ENCODE data around the gene PRAF2. TPM values are rescaled to one million over a fixed set of nuclear protein-coding genes. Genes with fewer than 3 reads are reported as not detected.

PRAF2 gene
- total and polyA plus RNA-seq, 7 donors, result 4.3 to 12.5 (median 9.1) TPM

- H3K4me3 ChIP-seq, result peak within 1 kb of the TSS; percentile 85
- peaks cover 2% of the 10 kb centered on the region for H3K4me1 ChIP-seq
- peak; percentile 48 for TF ChIP-seq CTCF (IDR thresholded peaks at IDR 0.05)
- DNase-seq, result peak; percentile 97 to 99
- H3K27me3 ChIP-seq (ENCODE audit: insufficient read depth in 3 of 3, low read length in 2 of 3), result no peaks in the 10 kb centered on the region
- H3K9me3 ChIP-seq, result no peaks in the 10 kb centered on the region
- peak within 1 kb of the TSS; percentile 96 for H3K27ac ChIP-seq
- peak; percentile 86 to 89 (median 88) for ATAC-seq
- peaks cover 3 to 12% of the 10 kb centered on the region in 2 donors for H3K36me3 ChIP-seq (ENCODE audit: insufficient read depth in 1 of 2, low read depth in 1 of 2)
- intact Hi-C loops (cut with DNase I), result loop anchor here in 1 of 2 donors (5.0 to 10.0 kb wide), 2 partner anchors 41 to 69 kb away; partner anchors contain the start of genes GRIPAP1 and KCND1
- 0 to 35% (median 1%) methylated on average over 39 to 64 of the region's 67 CpGs for WGBS, 3 donors
Measured at GRCh38 chrX:49043220-49043986, 30.4 kb downstream of the PRAF2 start, which contains the start of gene TFE3. TSS of gene TFE3 (minus strand) at chrX:49043357. CDS start at chrX:49043226, 131 bp downstream.

DNA sequence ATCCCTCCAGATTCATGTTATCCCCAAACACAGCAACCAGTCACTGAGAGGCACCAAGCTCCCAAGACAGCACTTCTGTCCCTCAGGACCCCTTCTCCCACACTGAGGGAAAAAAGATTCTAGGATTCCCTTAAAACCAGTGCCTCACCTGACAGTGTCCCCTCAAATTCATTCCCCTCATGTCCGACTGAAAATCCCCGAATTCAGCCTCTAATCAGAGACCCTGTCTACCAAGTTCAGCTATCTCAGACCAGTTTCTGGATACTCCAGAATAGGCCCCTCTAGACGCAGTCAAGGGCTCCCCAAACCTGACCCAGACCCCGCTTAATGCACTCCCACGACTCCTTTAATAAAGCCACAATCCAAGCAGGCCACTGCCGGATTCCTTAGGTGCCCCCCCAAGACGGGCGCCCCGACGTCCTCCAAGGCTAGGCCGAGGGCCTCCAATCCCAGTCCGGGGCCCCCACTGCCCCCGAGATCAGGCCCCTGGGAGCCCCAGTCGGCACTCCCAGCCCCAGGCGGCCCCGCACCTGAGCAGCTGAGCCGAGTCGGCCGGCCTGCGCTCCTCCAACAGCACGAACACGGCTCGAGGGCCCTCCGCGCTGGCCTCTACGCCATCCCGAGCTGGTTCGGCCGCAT is 31.1 kb downstream of the PRAF2 start:
- Histone ChIP-seq H3K27ac (peak overlapping the region; percentile 96), H3K36me3 (ENCODE audit: insufficient read depth in 1 of 2, low read depth in 1 of 2) (peaks cover 4 to 19% of the 10 kb centered on the region in 2 donors), H3K4me1 (peaks cover 2% of the 10 kb centered on the region), H3K27me3 (ENCODE audit: insufficient read depth in 3 of 3, low read length in 2 of 3) (no peaks in the 10 kb centered on the region), H3K9me3 (no peaks in the 10 kb centered on the region), H3K4me3 (peak overlapping the region; percentile 85)
- intact Hi-C loops (cut with DNase I), result loop anchor here in 1 of 2 donors (5.0 to 10.0 kb wide), 2 partner anchors 40 to 68 kb away; partner anchors contain the start of genes GRIPAP1 and KCND1
- no peak for ATAC-seq
- TF ChIP-seq CTCF (IDR thresholded peaks at IDR 0.05), result no peak
- no peak for DNase-seq
- WGBS, 3 donors, result 0 to 45% (median 1%) methylated on average over 12 to 29 of the region's 29 CpGs

GRCh38 chrX:49041744-49042580 is 31.8 kb downstream of the PRAF2 start:
- intact Hi-C loops (cut with DNase I), result loop anchor here in 1 of 2 donors (5.0 to 10.0 kb wide), 2 partner anchors 40 to 67 kb away; partner anchors contain the start of genes GRIPAP1 and KCND1
- WGBS, 3 donors, result 6 to 23% (median 20%) methylated on average over 9 to 10 of the region's 10 CpGs

More at GRCh38 chrX:49041744-49042580, 31.8 kb downstream of the PRAF2 start:
- Histone ChIP-seq H3K4me3 (peak overlapping the region; percentile 85), H3K27ac (peak overlapping the region; percentile 96), H3K9me3 (no peaks in the 10 kb centered on the region), H3K36me3 (ENCODE audit: insufficient read depth in 1 of 2, low read depth in 1 of 2) (peaks cover 6 to 26% of the 10 kb centered on the region in 2 donors), H3K27me3 (ENCODE audit: insufficient read depth in 3 of 3, low read length in 2 of 3) (no peaks in the 10 kb centered on the region), H3K4me1 (peaks cover 2% of the 10 kb centered on the region)
- ATAC-seq (peak in 1 of 4 donors; percentile 28), DNase-seq (peak in 1 of 2 donors; percentile 30)
- no peak for TF ChIP-seq CTCF (IDR thresholded peaks at IDR 0.05)
